CD14-positive monocyte (primary cell): ENCODE measurements around the gene C2CD2. TPM values are rescaled to one million over a fixed set of nuclear protein-coding genes. Genes with fewer than 3 reads are reported as not detected.

ENCODE experiments used
- DNase-seq, 3 donors: peaks; one replicate each; pipeline ENCODE4 v3.0.0-alpha.2; 2011 to 2022
- H2AFZ ChIP-seq: 2 replicates; pipeline ENCODE4 v1.6.0; 2012; ENCODE audit warnings: mild to moderate bottlenecking, low read depth, low read length, inconsistent platforms; ENCODE audit not compliant: insufficient read depth, poor library complexity, severe bottlenecking
- H3K27ac ChIP-seq, 2 donors: 1 replicate in 1 of 2; 2 replicates in 1 of 2; pipeline ENCODE4 v1.5.1; 2012 to 2013; ENCODE audit warnings: low read length in 2 of 2, control low read depth in 1 of 2, inconsistent platforms in 1 of 2, low read depth in 1 of 2, mild to moderate bottlenecking in 1 of 2
- H3K27me3 ChIP-seq, 2 donors: one replicate each; pipeline versions ENCODE4 v1.6.0 to v1.6.1; 2011 to 2013; ENCODE audit warnings: low read length in 2 of 2; ENCODE audit not compliant: control insufficient read depth in 2 of 2, insufficient read depth in 2 of 2
- H3K36me3 ChIP-seq, 2 donors: replicated peaks in 1 of 2; 1 replicate in 1 of 2; 2 replicates in 1 of 2; pipeline versions ENCODE4 v1.5.1 to v1.6.1; 2012 to 2013; ENCODE audit warnings: low read length in 2 of 2, control low read depth in 1 of 2, inconsistent platforms in 1 of 2, mild to moderate bottlenecking in 1 of 2; ENCODE audit not compliant: insufficient read depth in 2 of 2, control insufficient read depth in 1 of 2
- H3K4me1 ChIP-seq, 2 donors: 1 replicate in 1 of 2; 2 replicates in 1 of 2; pipeline versions ENCODE4 v1.5.1 to v1.6.1; 2012 to 2013; ENCODE audit warnings: low read length in 2 of 2, control low read depth in 1 of 2, inconsistent platforms in 1 of 2, mild to moderate bottlenecking in 1 of 2, moderate library complexity in 1 of 2; ENCODE audit not compliant: insufficient read depth in 2 of 2, control insufficient read depth in 1 of 2
- H3K4me2 ChIP-seq: replicated peaks from 2 replicates; pipeline ENCODE3; 2012; ENCODE audit warnings: low read length, moderate library complexity, mild to moderate bottlenecking; ENCODE audit not compliant: poor library complexity, severe bottlenecking; ENCODE audit errors: extremely low read depth
- H3K4me3 ChIP-seq, 3 experiments: fragments of 200-600 bp in 1 of 3; sonication (generic) in 1 of 3; replicated peaks in 1 of 3; 1 replicate in 2 of 3; 2 replicates in 1 of 3; pipeline ENCODE4 v1.5.1; 2011 to 2013; ENCODE audit warnings: low read length in 3 of 3, mild to moderate bottlenecking in 3 of 3, control low read depth in 2 of 3, low read depth in 2 of 3, inconsistent platforms in 1 of 3, moderate library complexity in 1 of 3
- H3K79me2 ChIP-seq: 2 replicates; pipeline ENCODE4 v1.6.0; 2012; ENCODE audit warnings: mild to moderate bottlenecking, control low read depth, inconsistent platforms, low read length, moderate library complexity; ENCODE audit not compliant: insufficient read depth
- H3K9ac ChIP-seq: 2 replicates; pipeline ENCODE4 v1.6.0; 2017; ENCODE audit warnings: low read length, mild to moderate bottlenecking; ENCODE audit not compliant: insufficient read depth, poor library complexity, severe bottlenecking
- H3K9me3 ChIP-seq, 2 donors: replicated peaks in 1 of 2; 1 replicate in 1 of 2; 2 replicates in 1 of 2; pipeline versions ENCODE4 v1.5.1 to v1.6.1; 2012 to 2013; ENCODE audit warnings: low read length in 2 of 2, control low read depth in 1 of 2; ENCODE audit not compliant: control insufficient read depth in 1 of 2, insufficient read depth in 1 of 2
- H4K20me1 ChIP-seq: 2 replicates; pipeline ENCODE4 v1.6.0; 2012; ENCODE audit warnings: mild to moderate bottlenecking, low read length, control low read depth, moderate library complexity; ENCODE audit not compliant: insufficient read depth
- H3K27ac Mint-ChIP-seq, 7 donors: one replicate each; pipeline ENCODE4 v1.8.0; 2020; ENCODE audit warnings: mild to moderate bottlenecking in 7 of 7, mixed read lengths in 7 of 7, moderate library complexity in 6 of 7, inconsistent platforms in 2 of 7
- H3K27me3 Mint-ChIP-seq, 3 donors: one replicate each; pipeline ENCODE4 v1.8.0; 2021 to 2022; ENCODE audit warnings: low read depth in 3 of 3, mild to moderate bottlenecking in 3 of 3, mixed read lengths in 3 of 3, moderate library complexity in 3 of 3, inconsistent platforms in 1 of 3
- H3K36me3 Mint-ChIP-seq, 2 donors: one replicate each; pipeline ENCODE4 v1.8.0; 2020; ENCODE audit warnings: mixed read lengths in 2 of 2, inconsistent platforms in 1 of 2, mild to moderate bottlenecking in 1 of 2
- H3K4me1 Mint-ChIP-seq: one replicate; pipeline ENCODE4 v1.8.0; 2020; ENCODE audit warnings: mild to moderate bottlenecking, mixed read lengths
- H3K4me3 Mint-ChIP-seq, 2 donors: one replicate each; pipeline ENCODE4 v1.8.0; 2020; ENCODE audit warnings: mild to moderate bottlenecking in 2 of 2, mixed read lengths in 2 of 2, moderate library complexity in 1 of 2
- H3K9me3 Mint-ChIP-seq, 7 donors: one replicate each; pipeline ENCODE4 v1.8.0; 2020 to 2022; ENCODE audit warnings: mixed read lengths in 7 of 7, mild to moderate bottlenecking in 6 of 7, moderate library complexity in 6 of 7, inconsistent platforms in 2 of 7
- CTCF ChIP-seq: fragments of 200-600 bp; IDR thresholded peaks from one replicate; pipeline ENCODE4 v1.8.0; 2022; ENCODE audit warnings: antibody characterized with exemption, mild to moderate bottlenecking
- WGBS: methylation state at CpG from one replicate; pipeline ENCODE4 v1.1.5; 2013; ENCODE audit warnings: missing lambda C conversion rate; ENCODE audit not compliant: insufficient coverage; 5-methylcytosine and 5-hydroxymethylcytosine counted together
- intact Hi-C, 2 donors: fragments of 100-400 bp; cut with micrococcal nuclease; formaldehyde crosslinking; loops; one replicate each; pipeline versions ENCODE4 v1.15.0 to v1.15.1; 2023
- polyA plus RNA-seq, 3 donors: library from polyadenylated mRNA; depleted of rRNA in 1 of 3; unstranded in 2 of 3; stranded (reverse) in 1 of 3; fragments of 300-500 nt in 2 of 3; fragments of >200 nt in 1 of 3; fragmentation: Illumina TruSeq in 2 of 3; gene quantifications; 1 replicate in 2 of 3; 2 replicates in 1 of 3; pipeline ENCODE4 v1.2.3, GENCODE V29; 2012 to 2021

C2CD2 gene
- polyA plus RNA-seq, 3 donors, result 1.4 to 17.0 (median 3.8) TPM

- no peak overlapping the region for H3K4me3 Mint-ChIP-seq
- no peak for TF ChIP-seq CTCF
- no peak overlapping the region for H3K4me3 ChIP-seq
- H3K36me3 ChIP-seq, result peaks cover 12 to 44% of the 10 kb centered on the region in 2 donors
- no peak overlapping the region for H2AFZ ChIP-seq
- peaks cover 4 to 7% of the 10 kb centered on the region in 2 donors for H3K4me1 ChIP-seq
- H3K27me3 ChIP-seq, result no peaks in the 10 kb centered on the region
- no peak overlapping the region for H3K9ac ChIP-seq
- no peak overlapping the region for H3K27ac ChIP-seq
- 97% methylated on average over 3 of the region's 8 CpGs for WGBS
- intact Hi-C loops, result no loop called here
- peak overlapping the region in 2 of 7 donors; percentile 43 to 82 for H3K27ac Mint-ChIP-seq
- DNase-seq, result no peak
- H3K4me2 ChIP-seq, result no peak overlapping the region
- no peaks in the 10 kb centered on the region for H4K20me1 ChIP-seq
- peaks cover 58 to 66% of the 10 kb centered on the region in 2 donors for H3K36me3 Mint-ChIP-seq
- no peaks in the 10 kb centered on the region for H3K79me2 ChIP-seq
- H3K9me3 Mint-ChIP-seq, result no peaks in the 10 kb centered on the region
- H3K27me3 Mint-ChIP-seq, result peaks cover 0 to 2% (median 0%) of the 10 kb centered on the region in 3 donors
- no peaks in the 10 kb centered on the region for H3K9me3 ChIP-seq
- H3K4me1 Mint-ChIP-seq, result peaks cover 10% of the 10 kb centered on the region
Observed at GRCh38 chr21:41902946-41903345, 50.9 kb downstream of the C2CD2 start.

GRCh38 chr21:41901782-41902181, 52.0 kb downstream of the C2CD2 start:
- Mint-ChIP-seq H3K9me3 (no peaks in the 10 kb centered on the region), H3K27me3 (peaks cover 0 to 2% (median 0%) of the 10 kb centered on the region in 3 donors), H3K4me3 (no peak overlapping the region), H3K36me3 (peaks cover 53 to 54% of the 10 kb centered on the region in 2 donors), H3K27ac (peak overlapping the region in 6 of 7 donors; percentile 68 to 80 (median 74)), H3K4me1 (peaks cover 10% of the 10 kb centered on the region)
- peaks cover 4 to 7% of the 10 kb centered on the region in 2 donors for H3K4me1 ChIP-seq
- H3K9me3 ChIP-seq, result no peaks in the 10 kb centered on the region
- no peaks in the 10 kb centered on the region for H4K20me1 ChIP-seq
- no peak for TF ChIP-seq CTCF
- DNase-seq, result no peak
- peaks cover 2 to 33% of the 10 kb centered on the region in 2 donors for H3K36me3 ChIP-seq
- H3K27me3 ChIP-seq, result no peaks in the 10 kb centered on the region
- H2AFZ ChIP-seq, result no peak overlapping the region
- WGBS, result 100% methylated on average over 2 of the region's 3 CpGs
- H3K4me3 ChIP-seq, result no peak overlapping the region
- peak overlapping the region in 1 of 2 donors; percentile 48 for H3K27ac ChIP-seq
- no peaks in the 10 kb centered on the region for H3K79me2 ChIP-seq
- intact Hi-C loops, result no loop called here
- H3K4me2 ChIP-seq, result no peak overlapping the region
- H3K9ac ChIP-seq, result no peak overlapping the region
